H9 (cell line): ENCODE data around the gene PTCSC3. TPM values are rescaled to one million over a fixed set of nuclear protein-coding genes. Genes with fewer than 3 reads are reported as not detected.

Experiments
- DNase-seq: peaks from one replicate; pipeline ENCODE4 v3.0.0-alpha.2; 2017
- H2AFZ ChIP-seq: one replicate; pipeline ENCODE4 v1.6.1; 2013; ENCODE audit warnings: mild to moderate bottlenecking, low read length, control low read depth, moderate library complexity
- H2AK5ac ChIP-seq: 2 replicates; pipeline ENCODE4 v1.6.1; 2013; ENCODE audit warnings: low read length, control low read depth, mixed read lengths; ENCODE audit not compliant: insufficient read length
- H2BK120ac ChIP-seq: one replicate; pipeline ENCODE4 v1.6.1; 2013; ENCODE audit warnings: low read depth, mild to moderate bottlenecking, low read length, control low read depth, inconsistent platforms; ENCODE audit not compliant: poor library complexity, severe bottlenecking
- H2BK12ac ChIP-seq: 2 replicates; pipeline ENCODE4 v1.6.1; 2013; ENCODE audit warnings: low read length, control low read depth, mixed read lengths, low read depth; ENCODE audit not compliant: insufficient read length
- H2BK15ac ChIP-seq: 2 replicates; pipeline ENCODE4 v1.6.1; 2013; ENCODE audit warnings: low read depth, low read length, control low read depth
- H2BK20ac ChIP-seq: one replicate; pipeline ENCODE4 v1.6.1; 2013; ENCODE audit warnings: low read depth, mild to moderate bottlenecking, low read length, control low read depth, inconsistent platforms; ENCODE audit not compliant: poor library complexity, severe bottlenecking
- H2BK5ac ChIP-seq: 2 replicates; pipeline ENCODE4 v1.6.1; 2013; ENCODE audit warnings: low read length, control low read depth, mixed read lengths; ENCODE audit not compliant: insufficient read length
- H3K14ac ChIP-seq: 2 replicates; pipeline ENCODE4 v1.6.1; 2013; ENCODE audit warnings: low read length, control low read depth; ENCODE audit not compliant: insufficient read depth
- H3K18ac ChIP-seq: 2 replicates; pipeline ENCODE4 v1.6.1; 2013; ENCODE audit warnings: low read depth, mild to moderate bottlenecking, mixed read lengths, low read length, control low read depth; ENCODE audit not compliant: insufficient read length
- H3K23ac ChIP-seq: 2 replicates; pipeline ENCODE4 v1.6.1; 2013; ENCODE audit warnings: low read length, control low read depth, mixed read lengths, low read depth; ENCODE audit not compliant: insufficient read length
- H3K23me2 ChIP-seq: 2 replicates; pipeline ENCODE4 v1.6.1; 2013; ENCODE audit warnings: low read depth, mild to moderate bottlenecking, mixed read lengths, low read length, control low read depth; ENCODE audit not compliant: insufficient read length, poor library complexity, severe bottlenecking
- H3K27ac ChIP-seq: 2 replicates; pipeline ENCODE4 v1.5.1; 2013; ENCODE audit warnings: low read length, control low read depth, mixed read lengths, low read depth; ENCODE audit not compliant: insufficient read length
- H3K27me3 ChIP-seq: 2 replicates; pipeline ENCODE4 v1.6.1; 2013; ENCODE audit warnings: low read length, control low read depth, inconsistent platforms; ENCODE audit not compliant: insufficient read depth
- H3K4ac ChIP-seq: 2 replicates; pipeline ENCODE4 v1.6.1; 2013; ENCODE audit warnings: low read depth, mild to moderate bottlenecking, control low read depth, inconsistent platforms, low read length, moderate library complexity
- H3K4me1 ChIP-seq: 2 replicates; pipeline ENCODE4 v1.6.1; 2013; ENCODE audit warnings: low read length, control low read depth, inconsistent platforms; ENCODE audit not compliant: insufficient read depth
- H3K4me2 ChIP-seq: 2 replicates; pipeline ENCODE4 v1.6.1; 2013; ENCODE audit warnings: low read length, control low read depth, mixed read lengths; ENCODE audit not compliant: insufficient read length, insufficient read depth
- H3K56ac ChIP-seq: 2 replicates; pipeline ENCODE4 v1.6.1; 2013; ENCODE audit warnings: low read depth, mild to moderate bottlenecking, mixed read lengths, low read length, control low read depth; ENCODE audit not compliant: insufficient read length
- H3K79me1 ChIP-seq: 2 replicates; pipeline ENCODE4 v1.6.1; 2013; ENCODE audit warnings: low read depth, mild to moderate bottlenecking, moderate library complexity, low read length, control low read depth, inconsistent platforms; ENCODE audit not compliant: insufficient read depth, poor library complexity, severe bottlenecking
- H3K79me2 ChIP-seq: 2 replicates; pipeline ENCODE4 v1.6.1; 2013; ENCODE audit warnings: low read length, control low read depth, inconsistent platforms; ENCODE audit not compliant: insufficient read depth
- H3K9ac ChIP-seq: 2 replicates; pipeline ENCODE4 v1.6.1; 2013; ENCODE audit warnings: low read length, control low read depth, mixed read lengths; ENCODE audit not compliant: insufficient read length; ENCODE audit errors: extremely low read depth
- H3K9me3 ChIP-seq: one replicate; pipeline ENCODE4 v1.6.1; 2013; ENCODE audit warnings: low read depth, low read length, inconsistent platforms; ENCODE audit not compliant: control insufficient read depth
- H3T11ph ChIP-seq: one replicate; pipeline ENCODE4 v1.6.1; 2013; ENCODE audit warnings: mild to moderate bottlenecking, low read length, control low read depth, inconsistent platforms
- H4K20me1 ChIP-seq: one replicate; pipeline ENCODE4 v1.6.1; 2013; ENCODE audit not compliant: control insufficient read depth, insufficient read length, insufficient read depth
- H4K5ac ChIP-seq: 2 replicates; pipeline ENCODE4 v1.6.1; 2013; ENCODE audit warnings: low read depth, mild to moderate bottlenecking, mixed read lengths, low read length, control low read depth; ENCODE audit not compliant: insufficient read length
- H4K8ac ChIP-seq: replicated peaks from 2 replicates; pipeline ENCODE4 v1.6.1; 2013; ENCODE audit warnings: low read length, control low read depth, mixed read lengths, low read depth; ENCODE audit not compliant: insufficient read length
- H4K91ac ChIP-seq: 2 replicates; pipeline ENCODE4 v1.6.1; 2013; ENCODE audit warnings: low read depth, mild to moderate bottlenecking, moderate library complexity, mixed read lengths, low read length, control low read depth; ENCODE audit not compliant: insufficient read length
- H3K27ac Mint-ChIP-seq, 3 experiments: 2 replicates in 2 of 3; 3 replicates in 1 of 3; pipeline ENCODE4 v1.8.0; 2020 to 2021; ENCODE audit warnings: mixed read lengths in 3 of 3, mild to moderate bottlenecking in 1 of 3, moderate library complexity in 1 of 3
- H3K27me3 Mint-ChIP-seq: 2 replicates; pipeline ENCODE4 v1.8.0; 2021; ENCODE audit warnings: low read depth, mild to moderate bottlenecking, moderate library complexity, mixed read lengths
- H3K36me3 Mint-ChIP-seq, 3 experiments: 2 replicates in 2 of 3; 3 replicates in 1 of 3; pipeline ENCODE4 v1.8.0; 2020 to 2021; ENCODE audit warnings: low read depth in 3 of 3, mixed read lengths in 3 of 3; ENCODE audit not compliant: insufficient read depth in 1 of 3
- H3K4me1 Mint-ChIP-seq, 2 experiments: 2 replicates each; pipeline ENCODE4 v1.8.0; 2020; ENCODE audit warnings: mixed read lengths in 2 of 2
- H3K4me3 Mint-ChIP-seq, 2 experiments: 2 replicates in 1 of 2; 3 replicates in 1 of 2; pipeline ENCODE4 v1.8.0; 2020 to 2021; ENCODE audit warnings: mild to moderate bottlenecking in 2 of 2, mixed read lengths in 2 of 2, moderate library complexity in 1 of 2
- H3K9me3 Mint-ChIP-seq, 2 experiments: 2 replicates in 1 of 2; 3 replicates in 1 of 2; pipeline ENCODE4 v1.8.0; 2020; ENCODE audit warnings: mild to moderate bottlenecking in 2 of 2, mixed read lengths in 2 of 2, moderate library complexity in 1 of 2
- CTCF ChIP-seq: fragments of 200-600 bp; sonication (generic); conservative IDR thresholded peaks from 3 replicates; pipeline ENCODE4 v1.8.0; 2021; ENCODE audit warnings: antibody characterized with exemption, mild to moderate bottlenecking
- WGBS: extraction: QIAGEN DNeasy Blood & Tissue Kit; methylation state at CpG from one replicate; pipeline ENCODE4 v1.1.7; 2013; ENCODE audit warnings: missing lambda C conversion rate, low lambda C conversion rate, mixed read lengths; ENCODE audit not compliant: insufficient read length; ENCODE audit errors: extremely low coverage; 5-methylcytosine and 5-hydroxymethylcytosine counted together
- total RNA-seq: library from RNA; stranded (reverse); gene quantifications from 2 replicates; pipeline ENCODE4 v1.2.1, GENCODE V29; 2021

Gene PTCSC3
- total RNA-seq, 1 experiment from 2014 or later, result not detected

- Histone ChIP-seq H3K9me3 (no peaks in the 10 kb centered on the region), H2BK12ac (no peak overlapping the region), H3K18ac (no peak overlapping the region), H2BK120ac (no peak overlapping the region), H4K20me1 (no peaks in the 10 kb centered on the region), H2BK20ac (no peak overlapping the region), H3K79me1 (no peaks in the 10 kb centered on the region), H3K27me3 (no peaks in the 10 kb centered on the region), H3K4ac (no peak overlapping the region), H3K27ac (no peak overlapping the region), H4K8ac (no peak overlapping the region), H3K79me2 (no peaks in the 10 kb centered on the region), H4K5ac (no peak overlapping the region), H2BK15ac (no peak overlapping the region), H3K4me1 (no peaks in the 10 kb centered on the region), H3T11ph (no peak overlapping the region), H2BK5ac (no peak overlapping the region), H3K23me2 (no peaks in the 10 kb centered on the region), H3K56ac (no peak overlapping the region), H3K9ac (no peak overlapping the region), H3K4me2 (no peak overlapping the region), H4K91ac (no peak overlapping the region), H2AFZ (no peak overlapping the region), H3K23ac (no peak overlapping the region), H2AK5ac (no peak overlapping the region), H3K14ac (no peak overlapping the region)
- Mint-ChIP-seq H3K36me3 (no peaks in the 10 kb centered on the region), H3K27ac (no peak overlapping the region), H3K4me3 (no peak overlapping the region), H3K9me3 (no peaks in the 10 kb centered on the region), H3K27me3 (peaks cover 2% of the 10 kb centered on the region; the same call in 1 of the 2 replicates), H3K4me1 (peaks cover 5% of the 10 kb centered on the region in 2 experiments)
- no peak for DNase-seq
- TF ChIP-seq CTCF, result no peak
- WGBS, result no CpG with 5 or more reads among the region's 2 CpGs
Observed at GRCh38 chr14:36134038-36134437, 42.5 kb downstream of the PTCSC3 start.
